GM12872 (cell line): Measurements from ENCODE around the gene BIRC5.

Experiments used
- TF ChIP-seq, protein P1 (sequence below): IDR thresholded peaks from 3 replicates; pipeline ENCODE4 v1.5.1; 2011; ENCODE audit warnings: low read depth, mild to moderate bottlenecking, low read length, moderate library complexity; ENCODE audit not compliant: insufficient read depth

BIRC5 gene

DNA sequence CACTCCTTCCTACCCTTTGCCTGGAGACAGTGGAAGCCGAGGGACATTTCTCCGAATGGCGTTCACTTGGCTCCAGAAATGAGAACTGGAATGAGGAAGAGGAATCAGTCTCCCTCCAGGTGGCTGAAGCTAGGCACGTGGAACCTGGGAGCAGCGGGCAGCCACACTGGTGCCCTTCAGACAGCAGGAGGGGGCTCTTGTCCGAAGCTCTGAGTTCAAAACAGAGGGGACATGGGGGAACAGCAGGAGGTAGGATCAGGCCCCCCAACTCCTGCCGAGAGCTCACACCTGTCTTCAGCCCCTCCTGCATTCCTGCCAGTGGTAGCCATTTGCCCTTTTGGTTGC, 58.8 kb downstream of the BIRC5 start:
- TF ChIP-seq, protein P1, sequence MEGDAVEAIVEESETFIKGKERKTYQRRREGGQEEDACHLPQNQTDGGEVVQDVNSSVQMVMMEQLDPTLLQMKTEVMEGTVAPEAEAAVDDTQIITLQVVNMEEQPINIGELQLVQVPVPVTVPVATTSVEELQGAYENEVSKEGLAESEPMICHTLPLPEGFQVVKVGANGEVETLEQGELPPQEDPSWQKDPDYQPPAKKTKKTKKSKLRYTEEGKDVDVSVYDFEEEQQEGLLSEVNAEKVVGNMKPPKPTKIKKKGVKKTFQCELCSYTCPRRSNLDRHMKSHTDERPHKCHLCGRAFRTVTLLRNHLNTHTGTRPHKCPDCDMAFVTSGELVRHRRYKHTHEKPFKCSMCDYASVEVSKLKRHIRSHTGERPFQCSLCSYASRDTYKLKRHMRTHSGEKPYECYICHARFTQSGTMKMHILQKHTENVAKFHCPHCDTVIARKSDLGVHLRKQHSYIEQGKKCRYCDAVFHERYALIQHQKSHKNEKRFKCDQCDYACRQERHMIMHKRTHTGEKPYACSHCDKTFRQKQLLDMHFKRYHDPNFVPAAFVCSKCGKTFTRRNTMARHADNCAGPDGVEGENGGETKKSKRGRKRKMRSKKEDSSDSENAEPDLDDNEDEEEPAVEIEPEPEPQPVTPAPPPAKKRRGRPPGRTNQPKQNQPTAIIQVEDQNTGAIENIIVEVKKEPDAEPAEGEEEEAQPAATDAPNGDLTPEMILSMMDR = no peak

DNA sequence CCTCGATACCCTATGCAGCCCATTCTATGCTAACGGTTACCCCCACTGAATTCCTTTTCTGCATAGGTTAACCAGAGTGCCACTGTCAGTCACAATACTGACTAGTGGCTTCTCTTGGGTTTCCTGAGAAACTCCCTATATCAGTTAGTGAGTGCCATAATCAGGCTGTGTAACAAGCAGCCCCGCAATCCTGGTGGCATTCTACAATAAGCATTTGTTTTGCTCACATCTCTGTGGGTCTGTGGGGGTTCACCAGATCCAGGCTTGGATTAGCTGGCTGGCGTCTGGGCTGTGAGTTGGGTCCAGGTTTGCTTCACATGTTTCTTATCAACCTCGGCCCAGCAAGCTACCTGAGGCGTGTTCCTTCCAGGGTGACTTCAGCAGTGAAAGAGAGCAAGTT, 59.8 kb downstream of the BIRC5 start:
- TF ChIP-seq, protein P1 = no peak
